OCI-LY3 (cell line): ENCODE results near the gene ITPR3.

Experiments used
- CTCF ChIP-seq: fragments of 200-600, 300-600 bp; sonication (generic); IDR thresholded peaks from 2 replicates; pipeline ENCODE4 v1.5.1; 2014; ENCODE audit warnings: antibody characterized with exemption, low read length, low read depth
- EZH2phosphoT487 ChIP-seq: fragments of 200-600 bp; shearing (Covaris generic); IDR thresholded peaks from 2 replicates; pipeline ENCODE4 v1.6.1; 2018; ENCODE audit warnings: antibody characterized with exemption, mixed run types, low read depth

- TF ChIP-seq CTCF (no peak), EZH2phosphoT487 (no peak)
Measured at GRCh38 chr6:33677689-33678088, 56.6 kb downstream of the ITPR3 start.
